Activated naive CD4-positive, alpha-beta T cell treated with anti-CD3 and anti-CD28 coated beads, Interleukin-2, amount 50 U/mL, for 24 hours (primary cell): ENCODE data around the gene RNF168.
"Not testable (repeated sequence)": the region's sequence is repeated elsewhere in the genome, so short reads cannot be mapped to it uniquely, and the experiment has no call there.

Experiments used
- H3K27ac Mint-ChIP-seq: one replicate; pipeline ENCODE4 v1.8.0; 2021; ENCODE audit warnings: mild to moderate bottlenecking, mixed read lengths
- H3K27me3 Mint-ChIP-seq: one replicate; pipeline ENCODE4 v1.8.0; 2021; ENCODE audit warnings: mixed read lengths
- H3K36me3 Mint-ChIP-seq: one replicate; pipeline ENCODE4 v1.8.0; 2021; ENCODE audit warnings: mixed read lengths
- H3K4me1 Mint-ChIP-seq: one replicate; pipeline ENCODE4 v1.8.0; 2021; ENCODE audit warnings: mixed read lengths
- H3K4me3 Mint-ChIP-seq: one replicate; pipeline ENCODE4 v1.8.0; 2021; ENCODE audit warnings: mild to moderate bottlenecking, mixed read lengths
- H3K9me3 Mint-ChIP-seq: one replicate; pipeline ENCODE4 v1.8.0; 2021; ENCODE audit warnings: mixed read lengths

The RNF168 gene

GRCh38 chr3:196458063-196458462, 45.5 kb downstream of the RNF168 start:
- H3K4me1 Mint-ChIP-seq: peaks cover 9% of the 10 kb centered on the region
- no peaks in the 10 kb centered on the region for H3K27me3 Mint-ChIP-seq
- no peak overlapping the region for H3K27ac Mint-ChIP-seq
- H3K4me3 Mint-ChIP-seq: no peak overlapping the region
- H3K36me3 Mint-ChIP-seq: no peaks in the 10 kb centered on the region
- H3K9me3 Mint-ChIP-seq: no peaks in the 10 kb centered on the region

- not testable (repeated sequence) for H3K27ac Mint-ChIP-seq, H3K27me3 Mint-ChIP-seq, H3K9me3 Mint-ChIP-seq, H3K36me3 Mint-ChIP-seq, H3K4me3 Mint-ChIP-seq, H3K4me1 Mint-ChIP-seq
Observed at GRCh38 chr3:196457470-196457869, 46.1 kb downstream of the RNF168 start.

- no peaks in the 10 kb centered on the region for H3K9me3 Mint-ChIP-seq
- H3K4me1 Mint-ChIP-seq: peaks cover 9% of the 10 kb centered on the region
- H3K27ac Mint-ChIP-seq: no peak overlapping the region
- no peak overlapping the region for H3K4me3 Mint-ChIP-seq
- H3K27me3 Mint-ChIP-seq: no peaks in the 10 kb centered on the region
- no peaks in the 10 kb centered on the region for H3K36me3 Mint-ChIP-seq
Observed at GRCh38 chr3:196454935-196455334, 48.6 kb downstream of the RNF168 start.

GRCh38 chr3:196445391-196445790, 58.2 kb downstream of the RNF168 start:
- H3K27ac Mint-ChIP-seq, H3K9me3 Mint-ChIP-seq: not testable (repeated sequence)

GRCh38 chr3:196444500-196444894, 59.1 kb downstream of the RNF168 start:
- no peaks in the 10 kb centered on the region for H3K27me3 Mint-ChIP-seq
- H3K27ac Mint-ChIP-seq: no peak overlapping the region
- no peaks in the 10 kb centered on the region for H3K4me1 Mint-ChIP-seq
- H3K4me3 Mint-ChIP-seq: no peak overlapping the region
- H3K9me3 Mint-ChIP-seq: no peaks in the 10 kb centered on the region
- H3K36me3 Mint-ChIP-seq: no peaks in the 10 kb centered on the region

More at GRCh38 chr3:196445391-196445790, 58.2 kb downstream of the RNF168 start:
- H3K27me3 Mint-ChIP-seq, H3K4me1 Mint-ChIP-seq, H3K36me3 Mint-ChIP-seq, H3K4me3 Mint-ChIP-seq: not testable (repeated sequence)

- Mint-ChIP-seq H3K27ac (no peak overlapping the region), H3K27me3 (no peaks in the 10 kb centered on the region), H3K36me3 (no peaks in the 10 kb centered on the region), H3K4me3 (no peak overlapping the region), H3K9me3 (no peaks in the 10 kb centered on the region), H3K4me1 (no peaks in the 10 kb centered on the region)
Observed at GRCh38 chr3:196440696-196441095, 62.9 kb downstream of the RNF168 start.

- H3K36me3 Mint-ChIP-seq: no peaks in the 10 kb centered on the region
- no peak overlapping the region for H3K27ac Mint-ChIP-seq
- H3K9me3 Mint-ChIP-seq: no peaks in the 10 kb centered on the region
- H3K27me3 Mint-ChIP-seq: no peaks in the 10 kb centered on the region
- no peaks in the 10 kb centered on the region for H3K4me1 Mint-ChIP-seq
- H3K4me3 Mint-ChIP-seq: no peak overlapping the region
Observed at GRCh38 chr3:196440041-196440537, 63.5 kb downstream of the RNF168 start.

GRCh38 chr3:196432137-196432879, 71.3 kb downstream of the RNF168 start, which contains the start of gene UBXN7:
Gene UBXN7, minus strand, starts transcription at chr3:196432427. Its CDS starts 28 bp downstream, at chr3:196432399.
- no peaks in the 10 kb centered on the region for H3K27me3 Mint-ChIP-seq
- peaks cover 33% of the 10 kb centered on the region for H3K4me1 Mint-ChIP-seq
- H3K9me3 Mint-ChIP-seq: no peaks in the 10 kb centered on the region
- H3K4me3 Mint-ChIP-seq: peak within 1 kb of the TSS; percentile 86
- peak within 1 kb of the TSS; percentile 96 for H3K27ac Mint-ChIP-seq
- H3K36me3 Mint-ChIP-seq: no peaks in the 10 kb centered on the region

- H3K9me3 Mint-ChIP-seq: no peaks in the 10 kb centered on the region
- peak overlapping the region; percentile 86 for H3K4me3 Mint-ChIP-seq
- H3K27me3 Mint-ChIP-seq: no peaks in the 10 kb centered on the region
- H3K36me3 Mint-ChIP-seq: no peaks in the 10 kb centered on the region
- H3K27ac Mint-ChIP-seq: peak overlapping the region; percentile 96
- peaks cover 37% of the 10 kb centered on the region for H3K4me1 Mint-ChIP-seq
Observed at GRCh38 chr3:196431181-196432136, 72.1 kb downstream of the RNF168 start.

- peaks cover 7% of the 10 kb centered on the region for H3K36me3 Mint-ChIP-seq
- H3K4me1 Mint-ChIP-seq: peaks cover 51% of the 10 kb centered on the region
- no peak overlapping the region for H3K27ac Mint-ChIP-seq
- no peaks in the 10 kb centered on the region for H3K27me3 Mint-ChIP-seq
- no peak overlapping the region for H3K4me3 Mint-ChIP-seq
- no peaks in the 10 kb centered on the region for H3K9me3 Mint-ChIP-seq
Observed at GRCh38 chr3:196428041-196428440, 75.5 kb downstream of the RNF168 start.

- H3K4me3 Mint-ChIP-seq, H3K36me3 Mint-ChIP-seq, H3K27ac Mint-ChIP-seq, H3K27me3 Mint-ChIP-seq, H3K9me3 Mint-ChIP-seq: not testable (repeated sequence)
- H3K4me1 Mint-ChIP-seq: peaks cover 63% of the 10 kb centered on the region
Observed at GRCh38 chr3:196424421-196424820, 79.1 kb downstream of the RNF168 start.

- Mint-ChIP-seq H3K9me3 (no peaks in the 10 kb centered on the region), H3K27me3 (no peaks in the 10 kb centered on the region), H3K4me3 (no peak overlapping the region), H3K4me1 (peaks cover 68% of the 10 kb centered on the region), H3K27ac (peak overlapping the region; percentile 87), H3K36me3 (peaks cover 9% of the 10 kb centered on the region)
Observed at GRCh38 chr3:196423044-196423781, 80.4 kb downstream of the RNF168 start.

GRCh38 chr3:196421668-196422067, 81.9 kb downstream of the RNF168 start:
- H3K36me3 Mint-ChIP-seq: peaks cover 11% of the 10 kb centered on the region
- H3K27me3 Mint-ChIP-seq, H3K9me3 Mint-ChIP-seq: not testable (repeated sequence)
- peak overlapping the region; percentile 15 for H3K4me3 Mint-ChIP-seq
- peaks cover 69% of the 10 kb centered on the region for H3K4me1 Mint-ChIP-seq
- peak overlapping the region; percentile 76 for H3K27ac Mint-ChIP-seq

GRCh38 chr3:196419386-196419785, 84.2 kb downstream of the RNF168 start:
- H3K4me3 Mint-ChIP-seq: no peak overlapping the region
- no peaks in the 10 kb centered on the region for H3K9me3 Mint-ChIP-seq
- peak overlapping the region; percentile 8 for H3K27ac Mint-ChIP-seq
- no peaks in the 10 kb centered on the region for H3K27me3 Mint-ChIP-seq
- peaks cover 72% of the 10 kb centered on the region for H3K4me1 Mint-ChIP-seq
- H3K36me3 Mint-ChIP-seq: peaks cover 6% of the 10 kb centered on the region
